B cell (primary cell): Measurements from ENCODE around the gene WEE1.

Experiments
- CTCF ChIP-seq: fragments of 200-600 bp; IDR thresholded peaks from one replicate; pipeline ENCODE4 v1.8.0; 2022; ENCODE audit warnings: antibody characterized with exemption, mild to moderate bottlenecking
- EZH2 ChIP-seq: IDR thresholded peaks from 2 replicates; pipeline ENCODE4 v1.6.1; 2012; ENCODE audit warnings: borderline replicate concordance, low read depth, mild to moderate bottlenecking, moderate library complexity, low read length; ENCODE audit not compliant: insufficient read depth, poor library complexity, severe bottlenecking

- TF ChIP-seq EZH2 = no peak
- no peak for TF ChIP-seq CTCF
Measured at GRCh38 chr11:9573052-9573774, at the start of gene WEE1.
